ENCODE results near the gene REXO5.

REXO5 gene

DNA sequence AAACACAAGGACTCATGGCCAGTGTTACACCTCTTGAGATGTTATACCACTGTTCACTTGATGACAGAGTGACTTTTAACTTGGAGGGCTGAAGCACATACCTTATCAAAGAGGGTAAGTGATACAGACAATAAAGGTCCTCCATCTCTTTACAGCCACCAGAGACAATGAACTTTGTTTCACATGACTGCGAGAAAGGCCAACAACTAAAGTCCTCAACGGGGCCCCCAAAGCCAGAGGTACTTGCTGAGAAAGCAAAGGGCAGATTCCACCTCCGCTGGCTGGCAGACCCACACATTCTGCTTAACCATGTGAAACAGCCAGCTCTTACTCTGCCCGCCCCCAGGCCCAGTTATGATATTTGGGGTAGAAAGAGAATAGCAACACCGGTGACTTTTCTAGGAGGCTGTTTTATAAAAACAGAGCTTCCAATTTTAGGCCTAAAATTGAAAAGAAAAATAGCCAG is 72.4 kb downstream of the REXO5 start:
- DNase-seq = peak; percentile 91

DNA sequence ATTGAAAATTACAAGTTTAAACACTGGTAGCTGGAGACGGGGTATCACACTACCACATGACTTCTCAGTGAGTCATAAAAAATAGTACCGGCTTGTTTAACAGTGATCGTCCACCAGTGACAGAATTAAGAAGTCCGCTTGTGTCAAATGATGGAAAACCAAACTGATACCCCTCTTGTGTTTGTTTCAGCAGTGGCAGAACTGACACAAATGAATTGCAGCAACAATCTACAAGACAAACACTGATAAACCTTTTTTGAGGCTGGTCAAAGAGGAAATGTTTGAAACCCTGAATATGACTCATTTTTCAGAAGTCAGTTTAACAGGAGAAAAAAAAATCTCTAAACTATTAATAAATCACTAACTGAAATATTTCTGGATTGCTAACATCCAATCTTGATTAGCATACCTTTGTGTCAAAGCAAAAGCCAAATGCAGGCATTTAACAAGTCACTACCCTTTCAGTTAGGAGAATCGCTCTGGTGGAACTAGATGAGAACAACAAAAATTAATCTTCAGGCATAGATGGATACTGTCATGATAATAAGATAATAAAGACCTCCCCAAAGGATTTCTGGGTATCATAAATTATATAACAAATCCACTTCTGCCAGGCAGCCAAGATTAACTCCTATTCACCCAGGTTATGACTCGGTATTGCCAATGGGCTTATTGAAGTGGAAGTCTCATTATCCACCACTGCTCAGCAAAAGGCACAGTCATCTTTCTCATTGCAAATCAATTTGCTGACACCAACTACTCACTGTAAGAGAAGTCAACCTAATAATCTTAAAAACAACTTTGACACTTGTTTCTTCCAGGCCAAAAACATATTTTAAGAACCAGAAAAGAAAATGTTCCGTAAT is 73.1 kb downstream of the REXO5 start:
- peak; percentile 92 for DNase-seq

DNA sequence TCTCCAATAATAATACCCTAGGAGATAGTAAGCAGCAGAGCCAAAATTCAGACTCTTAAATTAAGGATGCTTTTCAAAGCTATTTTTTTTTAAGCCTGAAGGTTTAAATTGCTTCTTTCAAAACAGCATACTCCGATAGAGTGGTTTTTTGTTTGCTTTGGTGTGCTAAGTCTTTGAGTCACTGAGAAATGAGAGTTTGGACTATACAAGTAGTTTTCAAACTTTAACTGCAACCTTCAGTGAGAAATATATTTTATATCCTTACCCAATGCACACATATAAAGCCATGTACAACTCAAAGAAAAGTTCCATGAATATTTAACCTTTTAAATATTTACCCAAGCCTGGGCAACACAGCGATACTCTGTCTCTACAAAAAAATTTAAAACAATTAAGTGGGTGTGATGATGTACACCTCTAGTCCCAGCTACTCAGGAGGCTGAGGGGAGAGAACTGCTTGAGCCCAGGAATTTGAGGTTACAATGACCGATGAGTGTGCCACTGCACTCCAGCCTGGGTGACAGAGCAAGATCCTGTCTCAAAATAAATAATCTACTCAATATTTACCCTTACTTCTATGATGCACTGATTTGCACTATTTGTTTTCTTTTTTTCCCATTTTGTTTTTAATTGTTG is 74.7 kb downstream of the REXO5 start:
- DNase-seq = no peak

DNA sequence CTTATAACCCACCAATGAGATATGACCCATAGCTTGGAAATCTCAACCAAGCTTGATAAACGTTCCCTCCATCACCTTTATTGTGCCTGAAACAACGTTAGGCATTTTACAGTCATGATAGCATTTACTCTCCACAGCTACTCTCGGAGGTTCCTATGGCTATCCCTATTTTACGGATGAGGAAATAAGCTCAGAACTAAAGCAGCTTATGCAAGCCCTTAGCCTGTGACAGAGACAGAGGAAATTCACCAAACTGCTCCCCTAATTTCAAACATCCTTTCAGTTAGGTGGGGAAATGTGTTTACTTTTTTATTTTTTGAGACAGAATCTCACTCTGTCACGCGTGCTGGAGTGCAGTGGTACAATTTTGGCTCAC is 75.2 kb downstream of the REXO5 start:
- DNase-seq = no peak

DNA sequence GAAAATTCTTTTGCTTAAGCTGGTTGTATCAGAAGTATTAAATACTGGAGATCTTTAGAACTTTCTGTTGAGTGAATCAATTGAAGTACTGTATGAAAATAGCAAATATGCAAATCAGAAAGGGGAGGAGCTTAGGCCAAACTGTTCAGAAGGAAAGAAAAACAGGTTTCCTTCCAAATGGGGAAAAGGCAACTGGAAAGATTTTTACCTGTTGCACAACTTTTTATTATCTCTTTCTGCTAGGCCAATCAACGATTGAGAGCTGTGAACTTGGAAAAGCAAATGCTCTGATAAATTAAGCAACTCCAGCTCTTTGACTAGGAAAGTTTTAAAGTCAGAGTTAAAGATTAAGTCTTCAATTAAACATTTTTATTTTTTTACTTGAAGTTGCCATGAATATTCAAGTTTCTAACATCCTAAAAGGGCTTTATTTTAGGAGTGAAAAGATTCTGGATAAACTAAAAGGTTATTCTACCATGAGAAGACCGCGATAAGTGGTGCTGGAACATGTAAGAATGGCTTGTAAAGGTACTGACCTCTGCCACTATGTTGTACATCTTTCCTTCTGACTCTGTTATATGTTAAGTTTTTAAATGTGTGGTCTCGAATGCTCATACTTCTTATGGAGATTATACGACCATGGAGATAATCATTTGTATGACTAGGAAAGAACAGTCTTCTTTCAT is 77.4 kb downstream of the REXO5 start:
- DNase-seq = no peak

DNA sequence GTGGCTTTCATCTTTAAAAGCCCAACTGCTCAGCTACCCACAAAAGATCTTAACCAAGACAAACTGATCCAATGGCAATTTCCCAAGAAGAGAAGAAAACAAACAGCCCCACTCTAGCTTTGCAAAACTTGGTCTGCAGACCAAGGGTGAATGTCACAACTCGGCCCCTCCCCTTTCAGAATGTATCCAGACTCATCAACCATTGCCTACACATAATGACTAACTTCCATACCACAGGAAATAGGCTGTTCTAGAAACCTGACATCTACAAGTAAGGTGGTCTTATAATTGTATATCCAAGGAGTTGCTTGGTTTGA is 77.9 kb downstream of the REXO5 start:
- no peak for DNase-seq

DNA sequence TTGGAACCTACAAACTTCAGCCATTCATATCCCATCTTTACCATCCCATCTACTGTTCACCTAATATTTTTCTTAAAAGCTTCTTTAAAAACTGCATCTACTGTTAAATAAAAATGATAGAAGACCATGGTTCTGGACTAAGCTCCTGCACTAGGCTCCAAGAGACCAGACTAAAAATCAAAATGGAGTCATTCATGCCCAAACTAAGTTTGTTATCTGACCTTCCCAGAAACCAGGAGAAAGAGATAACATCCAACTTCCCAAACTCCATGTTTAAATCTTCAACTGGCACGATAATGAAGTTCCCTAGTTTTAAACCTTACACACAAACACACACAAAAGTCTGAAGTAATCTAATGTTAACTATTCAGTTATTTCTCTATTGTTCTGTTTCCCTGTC is 80.0 kb downstream of the REXO5 start:
- no peak for DNase-seq

DNA sequence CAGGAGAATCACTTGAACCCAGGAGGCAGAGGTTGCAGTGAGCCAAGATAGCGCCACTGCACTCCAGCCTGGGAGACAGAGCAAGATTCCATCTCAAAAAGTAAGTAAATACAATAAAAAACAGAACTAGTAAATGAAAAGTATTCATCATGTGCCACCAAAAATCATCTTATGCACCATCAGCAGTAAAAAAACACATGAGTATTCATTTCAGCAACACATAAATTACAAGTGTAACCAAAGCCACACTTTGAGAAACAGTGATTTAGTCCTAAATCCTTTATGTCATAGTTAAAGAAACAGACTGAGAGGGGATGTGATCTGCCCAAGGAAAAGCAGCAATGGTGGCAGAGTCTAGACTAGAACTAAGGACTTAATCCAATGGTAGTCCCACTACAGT is 80.9 kb downstream of the REXO5 start:
- no peak for DNase-seq

DNA sequence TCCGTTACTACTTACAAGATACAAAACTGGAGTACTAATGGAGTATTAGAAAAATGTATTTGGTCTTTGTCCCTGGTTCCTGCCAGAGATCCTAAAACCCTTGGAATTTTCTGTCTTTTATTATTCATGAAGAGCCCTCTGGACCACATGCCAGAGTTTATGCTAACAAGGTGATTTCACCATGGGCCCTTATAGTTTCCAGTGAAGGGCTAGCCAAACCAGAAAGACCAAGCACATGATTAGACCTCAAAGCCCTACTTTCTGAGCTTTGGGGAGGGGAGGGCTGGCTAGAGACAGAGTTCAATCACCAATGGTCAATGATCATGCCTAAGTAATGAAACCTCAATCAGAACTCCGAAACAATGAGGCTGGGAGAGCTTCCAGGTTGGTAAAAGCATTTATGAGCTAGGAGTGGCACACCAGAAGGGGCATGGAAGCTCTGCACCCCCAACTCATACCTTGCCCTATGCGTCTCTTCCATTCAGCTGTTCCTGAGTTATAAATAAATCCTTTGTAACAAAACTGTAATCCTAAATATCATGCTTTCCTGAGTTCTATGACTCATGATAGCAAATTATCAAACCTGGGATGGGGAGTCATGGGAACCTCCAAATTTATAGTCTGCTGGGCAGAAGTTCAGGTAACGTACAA is 83.4 kb downstream of the REXO5 start:
- DNase-seq = no peak

DNA sequence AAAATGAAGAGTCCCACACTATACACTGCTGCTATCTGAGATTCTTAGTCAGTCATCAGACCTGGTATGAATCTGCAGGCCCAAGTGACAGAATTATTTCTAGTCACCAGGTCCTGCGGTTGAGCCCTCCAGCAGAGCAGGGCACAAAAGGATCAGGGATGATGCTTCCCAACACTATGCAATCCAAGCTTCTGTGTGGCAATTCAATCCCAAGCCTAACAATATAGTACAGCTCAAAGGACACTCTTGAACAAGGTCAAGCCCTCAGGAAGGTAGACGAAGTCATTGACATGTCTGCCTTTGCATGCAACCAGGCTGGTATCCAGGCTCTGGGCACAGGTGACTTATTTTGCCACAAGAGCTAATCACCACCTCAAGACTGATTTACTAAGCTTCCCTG is 88.1 kb downstream of the REXO5 start:
- no peak for DNase-seq

DNA sequence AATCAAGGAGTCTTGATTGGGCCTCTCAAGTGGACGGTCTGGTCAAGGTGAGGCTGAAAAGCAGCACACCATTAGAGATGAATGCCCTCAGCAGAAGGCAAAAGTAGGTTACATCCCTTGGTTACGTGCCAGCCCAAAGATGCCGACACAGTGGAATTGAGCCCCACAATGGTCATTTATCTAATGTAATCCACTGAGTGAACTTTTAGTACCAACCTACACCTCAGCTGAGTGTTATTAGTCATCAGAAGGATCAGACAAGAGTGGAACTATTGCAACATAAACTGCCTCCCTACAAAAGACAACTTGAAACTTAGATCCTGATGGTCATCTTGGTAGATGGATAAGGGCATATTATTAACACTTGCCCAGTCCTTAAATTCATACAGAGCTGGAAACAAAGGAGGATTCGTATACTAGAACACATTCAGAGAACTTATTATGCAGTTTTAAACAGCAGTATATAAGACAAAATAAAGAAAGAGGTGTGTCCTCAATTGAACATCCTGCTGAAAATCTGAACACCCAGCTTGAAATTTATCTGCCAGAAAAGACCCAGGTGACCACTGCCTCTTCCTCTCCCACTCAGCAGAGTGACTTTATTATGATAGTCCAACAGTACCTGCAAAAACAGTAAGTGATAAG is 91.0 kb downstream of the REXO5 start:
- DNase-seq = peak; percentile 21

DNA sequence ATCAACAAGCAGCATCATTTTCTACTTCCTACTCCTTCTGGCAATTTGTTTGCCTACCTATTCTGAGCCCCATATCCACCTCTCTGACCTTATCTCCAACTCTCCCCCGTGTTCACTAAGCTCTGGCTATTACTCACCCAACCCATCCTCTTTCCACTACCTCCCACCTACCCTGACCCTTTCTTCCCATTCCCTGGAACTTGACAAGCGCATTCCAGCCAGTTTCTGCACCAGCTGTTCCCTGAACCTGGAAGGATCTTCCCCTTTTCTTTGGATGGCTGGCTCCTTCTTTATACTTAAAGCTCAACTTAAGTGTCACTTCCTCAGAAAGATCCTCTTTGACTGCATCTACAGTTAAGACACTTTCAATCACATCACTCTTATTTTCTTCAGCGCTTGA is 91.6 kb downstream of the REXO5 start:
- DNase-seq = peak; percentile 37

DNA sequence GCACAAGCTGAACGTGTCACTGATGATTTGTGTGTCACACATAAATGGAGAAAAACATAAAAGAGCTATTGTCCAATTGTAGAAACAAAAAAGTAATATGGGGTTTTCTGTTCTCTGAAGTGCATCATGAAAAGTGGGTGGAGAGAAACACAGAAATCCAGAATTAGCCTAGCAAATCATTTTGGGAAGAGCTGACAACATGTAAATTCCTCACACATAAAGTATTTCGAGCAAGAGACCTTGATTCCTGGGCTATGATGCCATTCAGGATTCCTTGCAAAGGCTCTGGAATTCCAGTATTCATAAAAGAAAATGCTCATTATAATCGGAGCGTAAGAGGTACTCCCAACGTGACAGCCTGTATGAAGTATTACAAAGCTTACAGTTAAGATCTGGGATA is 92.7 kb downstream of the REXO5 start:
- peak; percentile 76 for DNase-seq
